ENCODE data around the gene BMF. TPM values are rescaled to one million over a fixed set of nuclear protein-coding genes. Genes with fewer than 3 reads are reported as not detected.
A peak's percentile ranks its signal among the peaks of the same experiment; 100 is the strongest.
"Not testable (repeated sequence)": the region's sequence is repeated elsewhere in the genome, so short reads cannot be mapped to it uniquely, and the experiment has no call there.

BMF gene, protein sequence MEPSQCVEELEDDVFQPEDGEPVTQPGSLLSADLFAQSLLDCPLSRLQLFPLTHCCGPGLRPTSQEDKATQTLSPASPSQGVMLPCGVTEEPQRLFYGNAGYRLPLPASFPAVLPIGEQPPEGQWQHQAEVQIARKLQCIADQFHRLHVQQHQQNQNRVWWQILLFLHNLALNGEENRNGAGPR
- total RNA-seq (10 to 100 TPM in 2 of 9 donors, 1 to 10 TPM in 7; 1.2 to 12.9 (median 3.5) TPM), polyA plus RNA-seq (1 to 10 TPM; 2.5 to 2.9 TPM)
- long read RNA-seq, donor 1, partial matches to known transcripts: 0 of 3 reads
- long read RNA-seq, donor 1, other reads (novel, unspliced or antisense): 3 of 3 reads
- long read RNA-seq, donor 2: 0 reads
- long read RNA-seq, donor 3: 0 reads

DNA sequence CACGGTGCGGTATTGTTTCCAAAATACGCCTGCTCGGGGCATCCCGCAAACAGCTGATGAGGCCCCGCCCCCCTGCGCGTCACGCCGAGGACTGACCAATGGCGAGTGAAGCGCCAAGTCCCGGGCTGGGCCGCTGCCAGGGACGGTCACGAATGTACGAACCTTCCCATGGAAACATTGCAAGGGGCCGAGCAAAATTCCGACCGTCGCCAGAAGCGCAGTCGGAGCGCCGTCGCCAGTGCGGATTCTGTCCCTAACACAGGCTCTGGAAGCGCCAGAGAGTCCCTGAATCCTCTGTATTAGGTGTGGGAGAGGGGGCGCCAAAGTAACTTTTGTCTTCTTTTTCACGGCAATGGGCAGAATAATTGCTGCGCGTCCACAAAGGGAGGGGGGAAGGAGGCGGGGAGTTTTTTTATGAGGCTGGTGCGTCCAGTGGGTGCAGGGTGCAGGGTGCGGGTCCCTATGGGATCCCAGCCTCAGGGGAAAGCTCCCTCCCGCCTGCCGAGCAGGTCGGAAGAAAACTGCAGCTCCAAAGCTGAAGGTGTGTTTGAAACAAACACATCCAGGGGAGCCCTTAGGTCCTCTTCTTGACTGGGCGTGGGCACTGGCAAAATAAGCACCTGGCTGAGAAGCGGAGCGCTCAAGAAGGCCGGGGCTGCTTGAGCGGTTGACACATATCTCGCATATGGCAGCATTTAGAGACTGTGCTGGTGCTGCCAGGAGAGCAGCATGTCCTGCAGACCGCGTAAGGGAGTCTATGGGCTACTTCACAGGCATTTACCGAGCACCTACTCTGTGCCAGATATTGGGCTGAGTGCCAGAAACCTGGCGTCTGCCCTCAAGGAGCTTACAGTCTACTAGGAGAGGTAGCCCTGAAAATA is at the start of gene BMF:
Gene BMF (minus strand): TSS at position 25 of the 881 bp plus-strand sequence. CDS start 2,793 bp downstream, outside the sequence.
- TF ChIP-seq POLR2A (IDR thresholded peaks at IDR 0.05): peak in 1 of 2 donors; percentile 20
- TF ChIP-seq, protein P1, sequence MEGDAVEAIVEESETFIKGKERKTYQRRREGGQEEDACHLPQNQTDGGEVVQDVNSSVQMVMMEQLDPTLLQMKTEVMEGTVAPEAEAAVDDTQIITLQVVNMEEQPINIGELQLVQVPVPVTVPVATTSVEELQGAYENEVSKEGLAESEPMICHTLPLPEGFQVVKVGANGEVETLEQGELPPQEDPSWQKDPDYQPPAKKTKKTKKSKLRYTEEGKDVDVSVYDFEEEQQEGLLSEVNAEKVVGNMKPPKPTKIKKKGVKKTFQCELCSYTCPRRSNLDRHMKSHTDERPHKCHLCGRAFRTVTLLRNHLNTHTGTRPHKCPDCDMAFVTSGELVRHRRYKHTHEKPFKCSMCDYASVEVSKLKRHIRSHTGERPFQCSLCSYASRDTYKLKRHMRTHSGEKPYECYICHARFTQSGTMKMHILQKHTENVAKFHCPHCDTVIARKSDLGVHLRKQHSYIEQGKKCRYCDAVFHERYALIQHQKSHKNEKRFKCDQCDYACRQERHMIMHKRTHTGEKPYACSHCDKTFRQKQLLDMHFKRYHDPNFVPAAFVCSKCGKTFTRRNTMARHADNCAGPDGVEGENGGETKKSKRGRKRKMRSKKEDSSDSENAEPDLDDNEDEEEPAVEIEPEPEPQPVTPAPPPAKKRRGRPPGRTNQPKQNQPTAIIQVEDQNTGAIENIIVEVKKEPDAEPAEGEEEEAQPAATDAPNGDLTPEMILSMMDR (IDR thresholded peaks at IDR 0.05): peak in 7 of 12 donors; percentile 11 to 54 (median 32)
- Histone ChIP-seq H3K36me3 (no peaks in the 10 kb centered on the region), H3K9me3 (no peaks in the 10 kb centered on the region), H3K27me3 (peaks cover 0 to 4% (median 0%) of the 10 kb centered on the region in 9 donors), H3K27ac (peak within 1 kb of the TSS; percentile 26 to 90 (median 77)), H3K4me3 (peak within 1 kb of the TSS; percentile 60 to 98 (median 80)), H3K4me1 (peaks cover 0 to 43% (median 32%) of the 10 kb centered on the region in 12 donors)
- intact Hi-C loops (cut with DNase I): loop anchor here in 8 of 10 donors (1.0 to 10.0 kb wide), 11 partner anchors 37 to 327 kb away; partner anchors contain the start of genes BUB1B (in 3 of the 8), FSIP1 (in 3 of the 8) and SRP14 (in 1 of the 8)
- peak; percentile 100 for DNase-seq
- WGBS, 4 donors: 4 to 5% (median 4%) methylated on average over 39 to 48 of the region's 48 CpGs
- peak; percentile 87 to 93 (median 90) for ATAC-seq

DNA sequence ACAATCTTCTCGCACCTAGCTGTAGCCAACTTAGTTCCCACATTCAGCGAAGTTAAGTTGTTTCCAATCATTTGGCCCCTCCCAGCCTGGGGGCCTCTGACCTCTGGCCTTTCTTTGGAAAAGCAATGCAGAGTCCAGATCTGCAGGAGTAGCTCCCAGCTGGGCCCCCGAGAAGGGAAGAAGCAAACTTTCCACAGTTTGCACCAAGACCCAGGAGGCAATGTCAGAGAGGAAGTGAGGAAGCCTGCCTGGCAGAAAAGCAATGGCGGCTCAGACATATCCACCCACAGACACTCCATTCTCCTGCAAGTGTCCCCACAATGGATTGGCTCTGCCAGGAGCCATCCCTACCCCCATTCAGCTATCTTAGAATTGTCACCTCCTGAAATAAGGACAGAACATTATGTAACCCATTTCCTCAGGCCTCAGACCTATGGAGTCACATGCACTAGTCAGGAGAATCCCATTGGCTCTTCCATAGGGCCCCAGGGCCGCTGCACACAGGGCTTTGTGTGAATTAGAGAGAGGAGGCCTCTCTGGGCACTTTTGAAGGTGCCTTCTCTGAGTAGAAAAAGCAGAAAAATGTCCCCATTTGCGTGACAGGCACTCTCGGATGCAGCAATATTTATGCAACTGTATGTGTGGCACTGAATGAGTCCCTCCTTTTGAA is 49.2 kb upstream of the BMF start:
- no peak for TF ChIP-seq POLR2A (IDR thresholded peaks at IDR 0.05)
- TF ChIP-seq, protein P1 (IDR thresholded peaks at IDR 0.05): no peak
- intact Hi-C loops (cut with DNase I): loop anchor here in 3 of 10 donors (5.0 kb wide), 2 partner anchors 46 to 51 kb away; partner anchors contain the start of gene BMF (in 2 of the 3)
- Histone ChIP-seq H3K27ac (no peak overlapping the region), H3K27me3 (no peaks in the 10 kb centered on the region), H3K4me1 (peaks cover 0 to 12% (median 6%) of the 10 kb centered on the region in 12 donors), H3K36me3 (no peaks in the 10 kb centered on the region), H3K4me3 (no peak overlapping the region), H3K9me3 (no peaks in the 10 kb centered on the region)
- WGBS, 4 donors: 79 to 97% (median 91%) methylated on average over 7 of the region's 7 CpGs
- ATAC-seq: no peak
- DNase-seq: no peak

DNA sequence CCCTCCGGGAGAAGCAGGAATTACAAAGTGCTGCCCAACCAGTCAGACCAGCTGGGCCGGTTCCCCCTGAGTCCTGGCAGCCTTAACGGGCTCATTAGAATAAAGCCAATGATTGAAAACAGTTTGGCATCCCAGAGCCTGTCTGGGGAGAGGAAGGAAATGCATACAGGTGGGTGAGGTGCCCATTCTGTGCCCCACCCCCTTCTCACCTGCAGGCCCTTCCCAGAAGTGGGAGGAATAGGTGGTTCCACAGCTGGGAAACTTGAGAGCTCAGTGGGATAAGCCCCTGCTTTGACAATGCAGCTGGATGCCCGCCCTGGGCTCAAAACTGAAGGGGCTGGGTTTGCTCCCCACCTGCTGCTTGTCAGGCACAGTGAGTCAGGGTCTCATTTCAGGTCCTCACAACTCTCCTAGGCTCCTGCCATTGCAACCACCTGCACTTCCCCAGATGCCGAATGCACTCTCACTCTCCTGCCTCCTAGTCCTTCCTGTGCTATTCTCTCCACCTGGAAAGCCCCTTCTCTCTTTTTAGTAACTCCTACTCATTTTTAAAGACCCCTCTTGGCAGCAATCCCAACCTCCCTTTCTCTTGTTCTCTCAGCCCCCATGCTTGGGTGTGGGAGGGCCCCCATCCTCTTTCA is 46.7 kb upstream of the BMF start:
- 55 to 87% (median 67%) methylated on average over 4 to 5 of the region's 5 CpGs for WGBS, 4 donors
- Histone ChIP-seq H3K27me3 (no peaks in the 10 kb centered on the region), H3K9me3 (no peaks in the 10 kb centered on the region), H3K36me3 (no peaks in the 10 kb centered on the region), H3K27ac (no peak overlapping the region), H3K4me3 (no peak overlapping the region), H3K4me1 (peaks cover 0 to 2% (median under 1%) of the 10 kb centered on the region in 12 donors)
- intact Hi-C loops (cut with DNase I): loop anchor here in 3 of 10 donors (5.0 kb wide), 2 partner anchors 43 to 48 kb away; partner anchors contain the start of gene BMF (in 2 of the 3)
- ATAC-seq (peak in 1 of 4 donors; percentile 25), DNase-seq (no peak)
- TF ChIP-seq, protein P1 (IDR thresholded peaks at IDR 0.05): no peak
- no peak for TF ChIP-seq POLR2A (IDR thresholded peaks at IDR 0.05)

DNA sequence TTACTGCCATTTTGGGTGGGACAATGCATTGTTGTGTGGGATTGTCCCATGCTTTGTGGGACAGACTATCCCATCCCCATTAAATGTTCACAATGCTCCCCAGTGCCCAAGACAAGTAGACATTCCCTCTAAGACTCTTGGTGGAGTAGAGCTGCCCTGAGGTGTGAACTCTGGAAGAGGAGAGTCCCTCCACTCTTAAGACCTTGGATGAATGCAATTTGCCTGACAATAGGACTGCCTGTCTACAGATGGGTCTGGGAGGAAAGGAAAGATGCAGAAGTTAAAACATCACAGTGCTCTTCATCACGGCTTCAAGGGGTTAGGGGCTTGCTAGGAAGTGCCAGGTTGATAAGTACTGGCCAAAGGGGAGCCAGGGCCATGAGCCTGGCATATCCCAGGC is 46.1 kb upstream of the BMF start:
- not testable (repeated sequence) for DNase-seq, H3K4me1 ChIP-seq, ATAC-seq, H3K36me3 ChIP-seq, H3K4me3 ChIP-seq, H3K9me3 ChIP-seq, H3K27ac ChIP-seq, H3K27me3 ChIP-seq
- intact Hi-C loops (cut with DNase I): loop anchor here in 4 of 10 donors (5.0 kb wide), 2 partner anchors 43 to 48 kb away; partner anchors contain the start of gene BMF (in 2 of the 4)
- WGBS, 4 donors: 92 to 100% (median 100%) methylated on average over 1 of the region's 1 CpG; no CpG with 5 or more reads in 1 of the 4 donors
